ENCODE results near the gene AIFM3. TPM values are rescaled to one million over a fixed set of nuclear protein-coding genes. Genes with fewer than 3 reads are reported as not detected.
"Not testable (repeated sequence)": the region's sequence is repeated elsewhere in the genome, so short reads cannot be mapped to it uniquely, and the experiment has no call there.

The AIFM3 gene
- not detected in 2 replicates for total RNA-seq (2014; rRNA removed; shearing (Covaris generic))

GRCh38 chr22:20966883-20967696, at the start of gene AIFM3:
TSS of gene AIFM3 (plus strand) at chr22:20967255. CDS start at chr22:20967945, 690 bp downstream.
- Histone ChIP-seq H3K4me1 (replicated peaks) (peaks cover 5% of the 10 kb centered on the region), H3K9me3 (replicated peaks) (no peaks in the 10 kb centered on the region), H3K27ac (no peak within 1 kb of the TSS), H3K36me3 (no peaks in the 10 kb centered on the region), H3K27me3 (replicated peaks) (peaks cover 15% of the 10 kb centered on the region), H3K4me3 (no peak within 1 kb of the TSS)
- no peak for DNase-seq (ENCODE audit: low read depth in 1 of 2, low spot score in 2 of 2)

GRCh38 chr22:20918663-20919218, 48.3 kb upstream of the AIFM3 start:
- H3K9me3 ChIP-seq (replicated peaks): no peaks in the 10 kb centered on the region
- no peaks in the 10 kb centered on the region for H3K27me3 ChIP-seq (replicated peaks)
- H3K4me3 ChIP-seq: peak overlapping the region; percentile 86
- peaks cover 27% of the 10 kb centered on the region for H3K36me3 ChIP-seq
- DNase-seq (ENCODE audit: low read depth in 1 of 2, low spot score in 2 of 2): no peak
- peaks cover 22% of the 10 kb centered on the region for H3K4me1 ChIP-seq (replicated peaks)
- no peak overlapping the region for H3K27ac ChIP-seq

GRCh38 chr22:20919718-20920117, 47.3 kb upstream of the AIFM3 start:
- Histone ChIP-seq H3K4me3 (peak overlapping the region; percentile 86), H3K9me3 (replicated peaks) (no peaks in the 10 kb centered on the region), H3K4me1 (replicated peaks) (peaks cover 22% of the 10 kb centered on the region), H3K27me3 (replicated peaks) (no peaks in the 10 kb centered on the region), H3K36me3 (peaks cover 34% of the 10 kb centered on the region), H3K27ac (no peak overlapping the region)
- DNase-seq (ENCODE audit: low read depth in 1 of 2, low spot score in 2 of 2): no peak

- Histone ChIP-seq H3K27me3 (replicated peaks) (no peaks in the 10 kb centered on the region), H3K36me3 (peaks cover 41% of the 10 kb centered on the region), H3K9me3 (replicated peaks) (no peaks in the 10 kb centered on the region), H3K4me3 (no peak overlapping the region), H3K4me1 (replicated peaks) (peaks cover 22% of the 10 kb centered on the region), H3K27ac (no peak overlapping the region)
- no peak for DNase-seq (ENCODE audit: low read depth in 1 of 2, low spot score in 2 of 2)
Measured at GRCh38 chr22:20920881-20921203, 46.2 kb upstream of the AIFM3 start.

- no peak overlapping the region for H3K27ac ChIP-seq
- H3K36me3 ChIP-seq: peaks cover 44% of the 10 kb centered on the region
- no peak for DNase-seq (ENCODE audit: low read depth in 1 of 2, low spot score in 2 of 2)
- H3K4me1 ChIP-seq (replicated peaks): peaks cover 16% of the 10 kb centered on the region
- no peaks in the 10 kb centered on the region for H3K9me3 ChIP-seq (replicated peaks)
- no peaks in the 10 kb centered on the region for H3K27me3 ChIP-seq (replicated peaks)
- H3K4me3 ChIP-seq: no peak overlapping the region
Measured at GRCh38 chr22:20922141-20922751, 44.8 kb upstream of the AIFM3 start.

GRCh38 chr22:20926243-20926642, 40.8 kb upstream of the AIFM3 start:
- DNase-seq (ENCODE audit: low read depth in 1 of 2, low spot score in 2 of 2): no peak
- Histone ChIP-seq H3K9me3 (replicated peaks) (no peaks in the 10 kb centered on the region), H3K36me3 (peaks cover 27% of the 10 kb centered on the region), H3K4me3 (no peak overlapping the region), H3K27ac (no peak overlapping the region), H3K27me3 (replicated peaks) (no peaks in the 10 kb centered on the region), H3K4me1 (replicated peaks) (peaks cover 4% of the 10 kb centered on the region; the same call in 1 of the 2 replicates)

GRCh38 chr22:20927940-20928572, 39.0 kb upstream of the AIFM3 start:
- Histone ChIP-seq H3K4me1 (replicated peaks) (no peaks in the 10 kb centered on the region), H3K4me3 (no peak overlapping the region), H3K9me3 (replicated peaks) (no peaks in the 10 kb centered on the region), H3K36me3 (peaks cover 36% of the 10 kb centered on the region), H3K27me3 (replicated peaks) (no peaks in the 10 kb centered on the region), H3K27ac (no peak overlapping the region)
- DNase-seq (ENCODE audit: low read depth in 1 of 2, low spot score in 2 of 2): no peak

- no peak overlapping the region for H3K4me3 ChIP-seq
- H3K4me1 ChIP-seq (replicated peaks): no peaks in the 10 kb centered on the region
- peaks cover 39% of the 10 kb centered on the region for H3K36me3 ChIP-seq
- no peaks in the 10 kb centered on the region for H3K27me3 ChIP-seq (replicated peaks)
- no peak for DNase-seq (ENCODE audit: low read depth in 1 of 2, low spot score in 2 of 2)
- H3K9me3 ChIP-seq (replicated peaks): no peaks in the 10 kb centered on the region
- H3K27ac ChIP-seq: no peak overlapping the region
Measured at GRCh38 chr22:20928573-20928967, 38.5 kb upstream of the AIFM3 start.

- peaks cover 43% of the 10 kb centered on the region for H3K36me3 ChIP-seq
- H3K27ac ChIP-seq: no peak overlapping the region
- H3K9me3 ChIP-seq (replicated peaks): no peaks in the 10 kb centered on the region
- DNase-seq (ENCODE audit: low read depth in 1 of 2, low spot score in 2 of 2): no peak
- H3K4me3 ChIP-seq: no peak overlapping the region
- H3K4me1 ChIP-seq (replicated peaks): no peaks in the 10 kb centered on the region
- no peaks in the 10 kb centered on the region for H3K27me3 ChIP-seq (replicated peaks)
Measured at GRCh38 chr22:20930004-20930403, 37.1 kb upstream of the AIFM3 start.

- not testable (repeated sequence) for H3K9me3 ChIP-seq (replicated peaks); H3K4me3 ChIP-seq; DNase-seq (ENCODE audit: low read depth in 1 of 2, low spot score in 2 of 2); H3K27ac ChIP-seq; H3K27me3 ChIP-seq (replicated peaks); H3K4me1 ChIP-seq (replicated peaks)
- H3K36me3 ChIP-seq: peaks cover 45% of the 10 kb centered on the region
Measured at GRCh38 chr22:20930435-20930834, 36.6 kb upstream of the AIFM3 start.

- no peaks in the 10 kb centered on the region for H3K9me3 ChIP-seq (replicated peaks)
- peaks cover 45% of the 10 kb centered on the region for H3K36me3 ChIP-seq
- DNase-seq (ENCODE audit: low read depth in 1 of 2, low spot score in 2 of 2): no peak
- no peaks in the 10 kb centered on the region for H3K27me3 ChIP-seq (replicated peaks)
- no peak overlapping the region for H3K27ac ChIP-seq
- no peak overlapping the region for H3K4me3 ChIP-seq
- no peaks in the 10 kb centered on the region for H3K4me1 ChIP-seq (replicated peaks)
Measured at GRCh38 chr22:20931126-20931654, 35.9 kb upstream of the AIFM3 start.

- Histone ChIP-seq H3K4me1 (replicated peaks) (no peaks in the 10 kb centered on the region), H3K36me3 (peaks cover 61% of the 10 kb centered on the region), H3K4me3 (no peak overlapping the region), H3K9me3 (replicated peaks) (no peaks in the 10 kb centered on the region), H3K27me3 (replicated peaks) (no peaks in the 10 kb centered on the region), H3K27ac (no peak overlapping the region)
- no peak for DNase-seq (ENCODE audit: low read depth in 1 of 2, low spot score in 2 of 2)
Measured at GRCh38 chr22:20933910-20934309, 33.1 kb upstream of the AIFM3 start.

GRCh38 chr22:20935049-20935448, 32.0 kb upstream of the AIFM3 start:
- not testable (repeated sequence) for H3K27me3 ChIP-seq (replicated peaks); H3K27ac ChIP-seq; H3K4me3 ChIP-seq; H3K9me3 ChIP-seq (replicated peaks); DNase-seq (ENCODE audit: low read depth in 1 of 2, low spot score in 2 of 2); H3K4me1 ChIP-seq (replicated peaks)
- H3K36me3 ChIP-seq: peaks cover 58% of the 10 kb centered on the region

All from SJSA1 (cell line).